Loucy (cell line): ENCODE data around the gene PROSER3.
A peak's percentile ranks its signal among the peaks of the same experiment; 100 is the strongest.

Source experiments
- H2AFZ ChIP-seq: fragments of 200-600 bp; sonication (generic); 2 replicates; pipeline ENCODE4 v1.6.0; 2016; ENCODE audit warnings: antibody characterized with exemption, mild to moderate bottlenecking, low read length, moderate library complexity
- H3F3A ChIP-seq: fragments of 200-600 bp; 2 replicates; pipeline ENCODE4 v1.6.0; 2016; ENCODE audit warnings: antibody characterized with exemption, low read depth, mild to moderate bottlenecking
- H3K27me3 ChIP-seq: fragments of 200-600 bp; sonication (generic); 2 replicates; pipeline ENCODE4 v1.6.1; 2014; ENCODE audit warnings: low read length, mild to moderate bottlenecking; ENCODE audit not compliant: insufficient read depth, poor library complexity, severe bottlenecking
- H3K36me3 ChIP-seq: fragments of 200-600 bp; sonication (generic); 2 replicates; pipeline ENCODE4 v1.6.1; 2016; ENCODE audit warnings: low read length; ENCODE audit not compliant: insufficient read depth
- H3K4me1 ChIP-seq: fragments of 200-600 bp; sonication (generic); 2 replicates; pipeline ENCODE4 v1.5.1; 2014; ENCODE audit warnings: low read length, mild to moderate bottlenecking; ENCODE audit not compliant: insufficient read depth, poor library complexity, severe bottlenecking
- H3K4me2 ChIP-seq: fragments of 200-600 bp; sonication (generic); 2 replicates; pipeline ENCODE4 v1.6.0; 2014; ENCODE audit warnings: antibody characterized with exemption, low read length, low read depth, mild to moderate bottlenecking; ENCODE audit not compliant: poor library complexity, severe bottlenecking
- H3K4me3 ChIP-seq: fragments of 200-600 bp; sonication (generic); 2 replicates; pipeline ENCODE4 v1.5.1; 2014; ENCODE audit warnings: low read length, mild to moderate bottlenecking, mixed read lengths; ENCODE audit not compliant: poor library complexity, severe bottlenecking
- H3K79me2 ChIP-seq: fragments of 200-600 bp; sonication (generic); 2 replicates; pipeline ENCODE4 v1.6.1; 2014; ENCODE audit warnings: low read length; ENCODE audit not compliant: insufficient read depth
- H3K9ac ChIP-seq: fragments of 200-600 bp; sonication (generic); 2 replicates; pipeline ENCODE4 v1.6.0; 2014; ENCODE audit warnings: mild to moderate bottlenecking, low read depth, low read length, moderate library complexity; ENCODE audit not compliant: poor library complexity, severe bottlenecking
- H3K9me2 ChIP-seq: fragments of 200-600 bp; sonication (generic); replicated peaks from 2 replicates; pipeline ENCODE4 v1.6.1; 2016; ENCODE audit warnings: low read depth, low read length, mixed read lengths
- H3K9me3 ChIP-seq: fragments of 200-600 bp; sonication (generic); 2 replicates; pipeline ENCODE4 v1.6.1; 2014; ENCODE audit warnings: mild to moderate bottlenecking, antibody characterized with exemption, low read length, low read depth; ENCODE audit not compliant: insufficient read depth
- H4K20me1 ChIP-seq: fragments of 200-600 bp; sonication (generic); 2 replicates; pipeline ENCODE4 v1.6.0; 2014; ENCODE audit warnings: antibody characterized with exemption, low read length, mild to moderate bottlenecking; ENCODE audit not compliant: insufficient read depth, poor library complexity, severe bottlenecking
- CTCF ChIP-seq: fragments of 200-600 bp; sonication (generic); conservative IDR thresholded peaks from 2 replicates; pipeline ENCODE4 v1.5.1; 2014; ENCODE audit warnings: mild to moderate bottlenecking, antibody characterized with exemption, low read length
- EZH2phosphoT487 ChIP-seq: fragments of 200-600 bp; IDR thresholded peaks from 2 replicates; pipeline ENCODE4 v1.6.1; 2018; ENCODE audit warnings: antibody characterized with exemption, mild to moderate bottlenecking, moderate library complexity, borderline replicate concordance

PROSER3 gene

GRCh38 chr19:35757749-35758608, at the start of gene PROSER3:
Gene PROSER3, plus strand, starts transcription at chr19:35758176. Its CDS starts 40 bp downstream, at chr19:35758216.
- peak within 1 kb of the TSS; percentile 94 for H2AFZ ChIP-seq
- peak within 1 kb of the TSS; percentile 83 for H3K4me2 ChIP-seq
- TF ChIP-seq CTCF = no peak
- TF ChIP-seq EZH2phosphoT487 = no peak
- peak within 1 kb of the TSS; percentile 89 for H3K4me3 ChIP-seq
- H3F3A ChIP-seq = no peaks in the 10 kb centered on the region
- peaks cover 13% of the 10 kb centered on the region; the same call in 1 of the 2 replicates for H3K79me2 ChIP-seq
- no peaks in the 10 kb centered on the region for H4K20me1 ChIP-seq
- H3K9ac ChIP-seq = peak within 1 kb of the TSS; percentile 89
- no peaks in the 10 kb centered on the region for H3K9me2 ChIP-seq
- H3K36me3 ChIP-seq = no peaks in the 10 kb centered on the region; the same call in 1 of the 2 replicates
- no peaks in the 10 kb centered on the region for H3K9me3 ChIP-seq
- peaks cover 13% of the 10 kb centered on the region for H3K4me1 ChIP-seq
- no peaks in the 10 kb centered on the region for H3K27me3 ChIP-seq

GRCh38 chr19:35708391-35708790, 49.6 kb upstream of the PROSER3 start:
- no peaks in the 10 kb centered on the region for H3F3A ChIP-seq
- H4K20me1 ChIP-seq = no peaks in the 10 kb centered on the region
- H3K36me3 ChIP-seq = no peaks in the 10 kb centered on the region
- H2AFZ ChIP-seq = no peak overlapping the region
- no peaks in the 10 kb centered on the region for H3K9me2 ChIP-seq
- no peak overlapping the region for H3K4me2 ChIP-seq
- H3K4me1 ChIP-seq = no peaks in the 10 kb centered on the region
- no peak overlapping the region for H3K9ac ChIP-seq
- H3K79me2 ChIP-seq = no peaks in the 10 kb centered on the region
- H3K9me3 ChIP-seq = no peaks in the 10 kb centered on the region
- no peaks in the 10 kb centered on the region for H3K27me3 ChIP-seq
- no peak overlapping the region for H3K4me3 ChIP-seq
- TF ChIP-seq CTCF (no peak), EZH2phosphoT487 (no peak)

- no peaks in the 10 kb centered on the region for H3K27me3 ChIP-seq
- no peak overlapping the region for H3K9ac ChIP-seq
- no peaks in the 10 kb centered on the region for H3K36me3 ChIP-seq
- no peaks in the 10 kb centered on the region for H4K20me1 ChIP-seq
- peaks cover 8% of the 10 kb centered on the region for H3K79me2 ChIP-seq
- H3F3A ChIP-seq = no peaks in the 10 kb centered on the region
- H3K4me2 ChIP-seq = no peak overlapping the region
- no peak for TF ChIP-seq CTCF
- TF ChIP-seq EZH2phosphoT487 = no peak
- no peaks in the 10 kb centered on the region for H3K9me3 ChIP-seq
- no peak overlapping the region for H2AFZ ChIP-seq
- no peak overlapping the region for H3K4me3 ChIP-seq
- no peaks in the 10 kb centered on the region for H3K9me2 ChIP-seq
- peaks cover 10% of the 10 kb centered on the region for H3K4me1 ChIP-seq
Measured at GRCh38 chr19:35710784-35711723, 46.9 kb upstream of the PROSER3 start.
